NCI-H82 treated with DMSO at 0.1 percent for 48 hours (cell line): ENCODE measurements around the gene UBALD1.

Experiments
- DNase-seq: peaks from one replicate; lab custom pipeline; 2025; ENCODE audit not compliant: unreplicated experiment; lab: John Stamatoyannopoulos, UW

Gene UBALD1

GRCh38 chr16:4646773-4647643, 32.3 kb upstream of the UBALD1 start:
- DNase-seq = no peak

- DNase-seq = no peak
Observed at GRCh38 chr16:4641895-4642294, 27.2 kb upstream of the UBALD1 start.

- no peak for DNase-seq
Observed at GRCh38 chr16:4641306-4641687, 26.6 kb upstream of the UBALD1 start.

GRCh38 chr16:4640572-4641305, 26.1 kb upstream of the UBALD1 start:
- DNase-seq = no peak

GRCh38 chr16:4639899-4640509, 25.3 kb upstream of the UBALD1 start:
- no peak for DNase-seq

DNA sequence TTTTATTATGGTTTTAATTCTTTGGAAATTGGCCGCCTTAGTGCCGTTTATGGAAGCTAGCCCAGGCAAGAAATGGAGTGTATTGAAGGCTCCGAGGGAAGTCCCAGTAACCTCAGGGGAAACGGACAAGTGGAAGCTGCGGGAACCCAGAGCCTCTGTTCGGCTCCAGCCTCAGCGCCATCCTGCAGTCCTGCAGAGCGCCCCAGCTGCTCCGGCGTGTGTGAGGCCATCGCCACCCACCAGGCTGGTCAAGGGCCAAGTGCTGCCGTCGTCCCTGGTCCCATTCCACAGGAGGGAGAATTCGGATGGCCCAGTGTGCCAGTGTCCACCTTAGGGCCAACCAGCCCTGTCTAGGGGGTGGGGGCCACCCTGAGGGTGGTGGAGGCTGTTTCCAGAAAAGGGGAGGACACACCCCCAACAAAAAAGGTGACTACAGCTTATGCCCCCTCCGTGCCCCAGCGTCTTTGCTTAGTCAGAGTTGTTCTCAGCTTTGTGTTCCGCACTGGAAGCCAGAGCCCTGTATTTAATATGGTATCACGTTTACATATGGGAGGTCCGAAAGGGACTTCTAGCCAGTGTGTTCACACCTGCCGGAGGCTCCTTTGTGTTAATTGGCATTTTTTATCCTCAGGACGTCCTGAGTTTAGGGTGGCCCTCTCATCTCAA, 22.9 kb upstream of the UBALD1 start:
- DNase-seq = no peak

DNA sequence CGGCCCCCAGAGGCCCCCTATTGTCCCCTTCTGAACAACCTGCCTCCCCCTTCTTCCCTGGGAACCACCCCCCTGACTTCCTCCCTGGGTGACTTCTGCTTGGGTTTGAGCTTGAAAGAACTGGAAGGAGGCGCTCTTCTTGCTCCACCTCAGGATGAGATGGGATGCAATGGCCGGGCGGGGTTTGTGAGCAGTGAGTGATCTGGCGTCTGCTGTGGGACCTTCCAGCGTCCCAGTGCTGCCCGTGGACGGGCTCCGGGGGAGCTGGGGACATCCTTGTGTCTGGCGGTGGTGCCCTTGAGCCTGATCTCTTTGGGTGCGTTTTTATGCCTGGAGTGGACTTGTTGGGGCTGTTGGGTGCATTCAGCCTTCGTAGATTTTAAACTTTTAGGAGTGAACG, 21.5 kb upstream of the UBALD1 start:
- DNase-seq = no peak

GRCh38 chr16:4634768-4635167, 20.1 kb upstream of the UBALD1 start:
- DNase-seq = no peak

DNA sequence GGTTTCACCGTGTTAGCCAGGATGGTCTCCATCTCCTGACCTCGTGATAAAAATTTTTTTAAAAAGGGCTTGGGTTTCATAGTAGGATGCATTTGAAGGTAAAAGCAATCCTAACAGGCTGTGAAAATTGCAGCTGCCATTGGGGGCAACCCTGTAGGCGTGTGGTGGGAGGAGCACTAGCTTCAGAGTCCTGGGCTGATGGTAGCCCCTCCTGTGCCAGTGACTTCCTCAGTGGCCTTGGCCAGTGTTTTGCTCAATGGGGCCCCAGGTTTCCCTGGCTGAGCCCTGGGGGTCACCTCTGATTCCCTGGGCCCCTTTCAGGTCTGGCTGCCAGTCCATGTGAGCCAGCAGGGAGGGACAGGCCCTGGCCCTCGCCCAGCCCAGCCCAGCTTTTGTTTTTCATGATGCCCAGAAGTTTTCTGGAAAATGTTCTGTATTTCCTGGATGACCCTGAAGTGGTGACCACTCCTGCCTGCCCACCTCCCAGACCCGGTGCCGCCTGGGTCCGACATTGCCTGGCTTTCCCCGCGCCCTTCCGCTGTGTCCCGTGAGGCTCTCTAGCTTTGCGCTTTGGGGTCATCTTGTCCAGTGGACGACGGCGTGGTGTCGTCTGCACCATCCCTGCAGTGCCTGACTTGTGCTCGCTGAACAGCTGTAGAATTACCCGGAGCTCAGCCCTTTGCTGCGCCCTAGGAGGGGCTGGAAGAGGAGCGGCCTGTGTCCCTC, 19.4 kb upstream of the UBALD1 start:
- no peak for DNase-seq

GRCh38 chr16:4631444-4631843, 16.8 kb upstream of the UBALD1 start:
- DNase-seq = no peak

- no peak for DNase-seq
Observed at GRCh38 chr16:4628283-4628682, 13.6 kb upstream of the UBALD1 start.

- no peak for DNase-seq
Observed at GRCh38 chr16:4626396-4626795, 11.7 kb upstream of the UBALD1 start.

DNA sequence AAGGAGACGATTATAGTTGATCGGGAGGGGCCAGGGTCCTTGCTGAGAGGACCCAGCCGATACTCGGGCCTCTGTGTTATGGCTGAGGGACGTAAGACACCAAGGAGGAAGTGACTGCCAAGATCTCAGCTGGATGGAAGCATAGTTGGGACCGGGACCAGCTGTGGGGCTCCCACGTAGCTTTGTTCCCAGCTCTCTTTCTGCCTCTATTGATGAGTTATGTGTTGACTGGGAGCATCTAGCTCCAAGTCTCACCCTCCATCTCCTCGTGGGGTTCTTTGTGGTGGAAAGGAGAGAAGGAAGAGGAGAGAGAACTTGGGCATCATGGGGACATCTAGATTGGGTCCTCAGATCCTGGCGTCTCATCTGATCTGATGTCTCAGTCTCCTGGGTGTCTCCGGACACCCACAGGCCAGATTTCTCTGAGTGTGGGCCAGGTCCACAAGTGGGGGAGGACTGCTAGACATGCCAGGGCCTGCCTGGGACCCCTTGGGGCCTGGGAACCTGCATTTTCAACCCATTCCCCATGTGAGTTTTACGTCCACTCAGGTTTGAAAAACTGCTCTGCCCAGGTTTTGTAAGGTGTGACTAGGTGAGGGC, 11.0 kb upstream of the UBALD1 start:
- DNase-seq = no peak

DNA sequence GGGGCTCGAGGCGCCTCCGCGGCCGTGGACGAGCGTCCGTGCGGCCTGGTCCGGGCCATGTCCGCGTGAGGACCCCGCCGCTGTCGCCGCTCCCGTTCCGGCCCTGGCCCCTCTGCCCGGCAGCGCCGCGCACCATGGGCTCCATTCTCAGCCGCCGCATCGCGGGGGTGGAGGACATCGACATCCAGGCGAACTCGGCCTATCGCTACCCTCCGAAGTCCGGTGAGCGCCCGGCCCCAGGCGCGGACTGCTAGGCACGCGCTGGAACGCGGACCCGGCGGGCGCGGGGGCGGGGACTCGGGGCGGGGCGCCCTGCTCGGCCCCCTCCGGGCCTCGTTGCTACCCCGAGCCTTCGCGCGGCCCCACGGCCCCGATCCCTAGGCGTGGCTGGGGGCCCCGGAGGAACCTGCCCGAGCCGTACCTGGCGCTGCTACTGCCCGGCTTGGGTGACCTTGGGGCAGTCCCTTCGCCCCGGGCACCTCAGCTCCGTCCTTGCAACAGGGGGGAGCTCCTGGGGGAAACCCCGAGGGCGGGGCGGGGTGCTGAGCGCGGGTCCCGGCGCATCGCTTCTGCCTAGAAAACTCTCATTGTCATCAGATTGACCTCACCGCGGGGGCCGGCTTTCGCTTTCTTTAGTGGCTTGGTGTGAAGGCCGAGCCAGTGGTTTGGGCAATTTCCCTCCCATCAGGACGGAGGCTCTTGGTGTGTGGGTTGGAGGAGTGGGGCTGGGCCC, 10.3 kb upstream of the UBALD1 start:
- no peak for DNase-seq

- DNase-seq = peak; percentile 96
Observed at GRCh38 chr16:4624015-4624826, 9.5 kb upstream of the UBALD1 start, which contains the start of gene MGRN1. MGRN1 (plus strand) TSS chr16:4624826; CDS start chr16:4624961, 135 bp downstream.

GRCh38 chr16:4623593-4623992, 8.9 kb upstream of the UBALD1 start:
- no peak for DNase-seq

- DNase-seq = peak; percentile 9
Observed at GRCh38 chr16:4618645-4619418, 4.1 kb upstream of the UBALD1 start.

GRCh38 chr16:4617880-4618279, 3.2 kb upstream of the UBALD1 start:
- no peak for DNase-seq
